Adrenal gland (tissue), 5 donors: Measurements from ENCODE around the gene MUC13.

Source experiments
- POLR2A ChIP-seq, 2 donors: fragments of 450-650 bp; IDR thresholded peaks; one replicate each; pipeline ENCODE4 v1.6.1; 2017; ENCODE audit warnings: antibody characterized with exemption in 2 of 2, mild to moderate bottlenecking in 2 of 2, moderate library complexity in 1 of 2
- TF ChIP-seq, protein P1 (sequence below), 6 experiments: fragments of 450-650 bp in 4 of 6; fragments of 200-600 bp in 2 of 6; sonication (generic) in 1 of 6; IDR thresholded peaks; 1 replicate in 5 of 6; 2 replicates in 1 of 6; pipeline versions ENCODE4 v1.5.1 to v1.8.0; 2016 to 2021; ENCODE audit warnings: antibody characterized with exemption in 6 of 6, mild to moderate bottlenecking in 2 of 6, moderate library complexity in 1 of 6
- donor health status: DM: no; HTN: no; CAD: no.

DNA sequence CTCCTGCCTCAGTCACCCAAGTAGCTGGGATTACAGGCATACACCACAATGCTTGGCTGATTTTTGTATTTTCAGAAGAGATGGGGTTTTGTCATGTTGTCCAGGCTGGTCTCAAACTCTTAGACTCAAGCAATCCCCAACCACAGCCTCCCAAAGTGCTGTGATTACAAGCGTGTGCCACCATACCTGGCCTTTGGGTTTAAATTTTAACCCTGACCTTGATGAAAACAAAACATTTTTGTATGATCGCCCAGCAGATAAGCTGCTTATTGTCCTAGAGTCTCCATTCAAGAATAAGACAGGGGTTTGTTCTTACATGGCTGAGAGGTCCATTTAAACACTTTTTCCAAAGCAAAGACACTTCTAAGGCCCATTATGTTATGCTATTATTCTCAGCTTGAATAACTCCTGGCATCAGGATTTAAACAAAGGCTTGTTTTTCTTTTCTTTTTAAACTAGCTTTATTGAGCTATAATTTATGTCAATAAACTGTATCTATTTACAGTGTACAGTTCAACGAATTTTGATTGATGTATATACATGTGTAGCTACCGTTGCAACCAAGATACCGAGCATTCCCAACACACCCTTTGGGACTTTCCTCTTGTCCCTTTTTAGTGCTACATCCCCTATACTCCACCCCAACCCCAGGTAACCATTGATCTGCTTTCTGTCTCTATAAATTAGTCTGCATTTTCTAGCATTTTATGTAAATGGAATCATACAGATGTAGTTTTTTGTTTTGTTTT lies 1.4 kb upstream of the MUC13 start:
- TF ChIP-seq, protein P1, sequence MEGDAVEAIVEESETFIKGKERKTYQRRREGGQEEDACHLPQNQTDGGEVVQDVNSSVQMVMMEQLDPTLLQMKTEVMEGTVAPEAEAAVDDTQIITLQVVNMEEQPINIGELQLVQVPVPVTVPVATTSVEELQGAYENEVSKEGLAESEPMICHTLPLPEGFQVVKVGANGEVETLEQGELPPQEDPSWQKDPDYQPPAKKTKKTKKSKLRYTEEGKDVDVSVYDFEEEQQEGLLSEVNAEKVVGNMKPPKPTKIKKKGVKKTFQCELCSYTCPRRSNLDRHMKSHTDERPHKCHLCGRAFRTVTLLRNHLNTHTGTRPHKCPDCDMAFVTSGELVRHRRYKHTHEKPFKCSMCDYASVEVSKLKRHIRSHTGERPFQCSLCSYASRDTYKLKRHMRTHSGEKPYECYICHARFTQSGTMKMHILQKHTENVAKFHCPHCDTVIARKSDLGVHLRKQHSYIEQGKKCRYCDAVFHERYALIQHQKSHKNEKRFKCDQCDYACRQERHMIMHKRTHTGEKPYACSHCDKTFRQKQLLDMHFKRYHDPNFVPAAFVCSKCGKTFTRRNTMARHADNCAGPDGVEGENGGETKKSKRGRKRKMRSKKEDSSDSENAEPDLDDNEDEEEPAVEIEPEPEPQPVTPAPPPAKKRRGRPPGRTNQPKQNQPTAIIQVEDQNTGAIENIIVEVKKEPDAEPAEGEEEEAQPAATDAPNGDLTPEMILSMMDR (IDR thresholded peaks at IDR 0.05): no peak
- no peak for TF ChIP-seq POLR2A (IDR thresholded peaks at IDR 0.05)
